Measurements from ENCODE around the gene PIGM. TPM values are rescaled to one million over a fixed set of nuclear protein-coding genes. Genes with fewer than 3 reads are reported as not detected.

Gene PIGM
- total RNA-seq: 1 to 10 TPM; 5.0 to 6.8 TPM

- DNase-seq (ENCODE audit: low spot score) (peak; percentile 71), ATAC-seq (ENCODE audit: insufficient number of reproducible peaks, low FRiP score, low read depth) (peak; percentile 92)
- peak within 1 kb of the TSS; percentile 87 for H3K4me3 ChIP-seq
Measured at GRCh38 chr1:160031365-160032164, at the start of gene PIGM. Gene PIGM (minus strand): TSS chr1:160031990. CDS start chr1:160031739, 251 bp downstream.

DNA sequence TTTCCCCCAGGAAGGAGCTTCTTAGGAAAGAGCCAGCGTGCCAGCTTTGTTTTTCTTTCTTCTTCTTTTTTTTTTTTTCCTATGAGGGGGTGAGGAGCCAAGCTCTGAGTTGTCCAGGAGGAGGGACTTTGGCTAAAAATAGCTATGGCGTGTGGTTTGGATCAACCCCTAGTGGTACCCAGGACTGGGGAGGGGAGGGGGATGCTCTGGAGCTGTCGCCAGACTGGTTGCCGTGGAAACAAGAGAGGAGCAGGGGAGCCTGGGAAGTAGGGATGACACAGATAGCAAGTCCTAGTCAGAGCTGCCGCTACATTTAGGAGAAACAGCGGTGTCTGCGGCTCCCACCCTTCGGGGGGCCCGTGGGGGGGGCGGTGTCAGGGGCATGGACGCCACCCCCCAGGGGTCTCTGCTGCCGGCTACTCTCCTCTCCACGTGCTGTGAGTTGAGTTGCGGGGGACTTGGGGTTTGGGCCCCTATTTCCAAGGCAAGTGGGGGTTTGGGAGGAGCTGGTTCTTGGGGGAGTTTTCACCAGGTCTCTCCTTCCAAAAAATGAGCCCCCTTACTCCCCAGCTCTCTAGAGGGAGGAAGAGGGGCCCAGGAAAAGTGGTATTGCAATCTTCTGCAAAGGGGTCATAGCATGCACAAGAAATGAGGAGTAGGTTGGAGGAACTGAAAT is 49.6 kb upstream of the PIGM start, which contains the start of gene KCNJ9:
TSS of gene KCNJ9 (plus strand) at position 278 of the 676 bp plus-strand sequence. CDS start 2,493 bp downstream, outside the sequence.
- ATAC-seq (ENCODE audit: insufficient number of reproducible peaks, low FRiP score, low read depth) (no peak), DNase-seq (ENCODE audit: low spot score) (no peak)
- H3K27me3 ChIP-seq (replicated peaks; ENCODE audit: insufficient read depth): no peaks in the 10 kb centered on the region
- H3K4me3 ChIP-seq: no peak within 1 kb of the TSS
- H3K36me3 ChIP-seq: no peaks in the 10 kb centered on the region
- peaks cover 18 to 34% of the 10 kb centered on the region in 2 donors for H3K4me1 ChIP-seq (ENCODE audit: control insufficient read depth in 1 of 2, low read depth in 2 of 2)
- H3K9me3 ChIP-seq: no peaks in the 10 kb centered on the region
- no peak within 1 kb of the TSS for H3K27ac ChIP-seq
- no peak for TF ChIP-seq CTCF (IDR thresholded peaks at IDR 0.05)

More at GRCh38 chr1:160031365-160032164, at the start of gene PIGM:
- Histone ChIP-seq H3K9me3 (no peaks in the 10 kb centered on the region), H3K4me1 (ENCODE audit: control insufficient read depth in 1 of 2, low read depth in 2 of 2) (peaks cover 2 to 34% of the 10 kb centered on the region in 2 donors), H3K27me3 (replicated peaks; ENCODE audit: insufficient read depth) (no peaks in the 10 kb centered on the region), H3K36me3 (no peaks in the 10 kb centered on the region), H3K27ac (peak within 1 kb of the TSS; percentile 61 to 63)
- no peak for TF ChIP-seq CTCF (IDR thresholded peaks at IDR 0.05)

GRCh38 chr1:160080381-160081100 is 48.8 kb upstream of the PIGM start:
- H3K27me3 ChIP-seq (replicated peaks; ENCODE audit: insufficient read depth): no peaks in the 10 kb centered on the region
- H3K27ac ChIP-seq: no peak overlapping the region
- no peaks in the 10 kb centered on the region for H3K9me3 ChIP-seq
- no peaks in the 10 kb centered on the region for H3K36me3 ChIP-seq
- TF ChIP-seq CTCF (IDR thresholded peaks at IDR 0.05): no peak
- peaks cover 10 to 25% of the 10 kb centered on the region in 2 donors for H3K4me1 ChIP-seq (ENCODE audit: control insufficient read depth in 1 of 2, low read depth in 2 of 2)
- ATAC-seq (ENCODE audit: insufficient number of reproducible peaks, low FRiP score, low read depth) (no peak), DNase-seq (ENCODE audit: low spot score) (no peak)
- H3K4me3 ChIP-seq: no peak overlapping the region

GRCh38 chr1:160079448-160079847 is 47.7 kb upstream of the PIGM start:
- DNase-seq (ENCODE audit: low spot score) (no peak), ATAC-seq (ENCODE audit: insufficient number of reproducible peaks, low FRiP score, low read depth) (no peak)
- TF ChIP-seq CTCF (IDR thresholded peaks at IDR 0.05): no peak
- H3K27me3 ChIP-seq (replicated peaks; ENCODE audit: insufficient read depth): no peaks in the 10 kb centered on the region
- no peak overlapping the region for H3K27ac ChIP-seq
- H3K9me3 ChIP-seq: no peaks in the 10 kb centered on the region
- no peak overlapping the region for H3K4me3 ChIP-seq
- no peaks in the 10 kb centered on the region for H3K36me3 ChIP-seq
- H3K4me1 ChIP-seq (ENCODE audit: control insufficient read depth in 1 of 2, low read depth in 2 of 2): peaks cover 1 to 15% of the 10 kb centered on the region in 2 donors

Data from thoracic aorta (tissue), 2 donors.